Subcutaneous abdominal adipose tissue (tissue), 5 donors: ENCODE data around the gene TENT5C.

Experiments used
- H3K27ac ChIP-seq: one replicate; pipeline ENCODE4 v1.7.0; 2013; ENCODE audit warnings: low read depth, mild to moderate bottlenecking, inconsistent platforms, low read length, moderate library complexity
- H3K27me3 ChIP-seq, 5 donors: one replicate each; pipeline ENCODE4 v1.7.0; 2013; ENCODE audit warnings: low read length in 5 of 5, inconsistent platforms in 1 of 5; ENCODE audit not compliant: control insufficient read depth in 5 of 5, insufficient read depth in 4 of 5
- H3K36me3 ChIP-seq, 5 donors: one replicate each; pipeline ENCODE4 v1.7.0; 2013; ENCODE audit warnings: low read length in 5 of 5; ENCODE audit not compliant: control insufficient read depth in 5 of 5, insufficient read depth in 5 of 5
- H3K4me1 ChIP-seq, 5 donors: one replicate each; pipeline ENCODE4 v1.7.0; 2013; ENCODE audit warnings: low read length in 5 of 5, mild to moderate bottlenecking in 3 of 5, moderate library complexity in 1 of 5; ENCODE audit not compliant: control insufficient read depth in 5 of 5, insufficient read depth in 5 of 5
- H3K4me3 ChIP-seq, 5 donors: one replicate each; pipeline ENCODE4 v1.7.0; 2013; ENCODE audit warnings: low read length in 5 of 5, low read depth in 1 of 5
- H3K9ac ChIP-seq, 5 donors: one replicate each; pipeline ENCODE4 v1.7.0; 2013; ENCODE audit warnings: low read length in 5 of 5, mild to moderate bottlenecking in 4 of 5, moderate library complexity in 3 of 5
- H3K9me3 ChIP-seq, 5 donors: one replicate each; pipeline ENCODE4 v1.7.0; 2013; ENCODE audit warnings: low read length in 5 of 5; ENCODE audit not compliant: control insufficient read depth in 5 of 5
- donor health status: healthy.
- donor health status: healthy.
- donor health status: healthy.
- donor health status: healthy.
- donor health status: healthy.

Gene TENT5C

DNA sequence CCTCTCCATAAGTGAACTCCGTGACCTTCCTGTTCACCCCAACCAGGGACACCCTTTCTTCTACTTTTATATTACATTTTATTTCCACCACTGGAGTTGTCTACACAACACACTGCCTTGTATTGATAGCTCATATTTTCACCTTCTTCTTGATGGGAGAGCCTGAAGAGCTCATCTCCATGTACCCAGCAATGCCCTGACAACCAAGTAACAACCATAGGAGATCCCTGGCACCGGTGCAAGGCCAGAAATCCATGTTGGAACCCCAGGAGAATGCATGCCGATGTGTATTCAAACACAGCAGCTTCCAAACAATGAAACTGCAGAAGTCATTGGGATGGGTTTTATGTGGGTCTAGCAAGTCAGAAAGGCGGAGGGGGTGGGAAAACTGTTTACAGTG is 15.5 kb downstream of the TENT5C start:
- Histone ChIP-seq H3K27me3 (no peaks in the 10 kb centered on the region), H3K4me1 (no peaks in the 10 kb centered on the region), H3K36me3 (peaks cover 0 to 11% (median 3%) of the 10 kb centered on the region in 5 donors), H3K4me3 (no peak overlapping the region), H3K9ac (no peak overlapping the region), H3K27ac (no peak overlapping the region), H3K9me3 (no peaks in the 10 kb centered on the region)

- H3K4me3 ChIP-seq: no peak overlapping the region
- no peaks in the 10 kb centered on the region for H3K9me3 ChIP-seq
- H3K9ac ChIP-seq: no peak overlapping the region
- H3K36me3 ChIP-seq: peaks cover 0 to 11% (median 3%) of the 10 kb centered on the region in 5 donors
- no peaks in the 10 kb centered on the region for H3K4me1 ChIP-seq
- H3K27ac ChIP-seq: no peak overlapping the region
- no peaks in the 10 kb centered on the region for H3K27me3 ChIP-seq
Measured at GRCh38 chr1:117622726-117623125, 16.9 kb downstream of the TENT5C start.

DNA sequence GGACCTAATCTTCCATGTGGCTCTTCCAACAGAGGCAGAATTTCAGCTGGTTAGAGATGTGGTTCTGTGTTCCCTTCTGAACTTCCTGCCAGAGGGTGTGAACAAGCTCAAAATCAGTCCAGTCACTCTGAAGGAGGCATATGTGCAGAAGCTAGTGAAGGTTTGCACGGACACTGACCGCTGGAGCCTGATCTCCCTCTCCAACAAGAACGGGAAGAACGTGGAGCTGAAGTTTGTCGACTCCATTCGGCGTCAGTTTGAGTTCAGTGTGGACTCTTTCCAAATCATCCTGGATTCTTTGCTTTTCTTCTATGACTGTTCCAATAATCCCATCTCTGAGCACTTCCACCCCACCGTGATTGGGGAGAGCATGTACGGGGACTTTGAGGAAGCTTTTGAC is 17.3 kb downstream of the TENT5C start:
- no peak overlapping the region for H3K4me3 ChIP-seq
- H3K4me1 ChIP-seq: no peaks in the 10 kb centered on the region
- H3K27ac ChIP-seq: no peak overlapping the region
- no peak overlapping the region for H3K9ac ChIP-seq
- no peaks in the 10 kb centered on the region for H3K27me3 ChIP-seq
- H3K36me3 ChIP-seq: peaks cover 0 to 11% (median 3%) of the 10 kb centered on the region in 5 donors
- H3K9me3 ChIP-seq: no peaks in the 10 kb centered on the region

DNA sequence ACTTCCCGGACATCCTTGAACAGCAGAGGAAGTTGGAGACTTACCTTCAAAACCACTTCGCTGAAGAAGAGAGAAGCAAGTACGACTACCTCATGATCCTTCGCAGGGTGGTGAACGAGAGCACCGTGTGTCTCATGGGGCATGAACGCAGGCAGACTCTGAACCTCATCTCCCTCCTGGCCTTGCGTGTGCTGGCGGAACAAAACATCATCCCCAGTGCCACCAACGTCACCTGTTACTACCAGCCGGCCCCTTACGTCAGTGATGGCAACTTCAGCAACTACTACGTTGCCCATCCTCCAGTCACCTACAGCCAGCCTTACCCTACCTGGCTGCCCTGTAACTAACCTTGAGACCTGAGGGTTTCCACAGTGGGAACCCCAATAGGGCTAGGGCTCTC is 17.9 kb downstream of the TENT5C start:
- H3K4me3 ChIP-seq: no peak overlapping the region
- H3K4me1 ChIP-seq: no peaks in the 10 kb centered on the region
- no peak overlapping the region for H3K9ac ChIP-seq
- H3K27ac ChIP-seq: no peak overlapping the region
- no peaks in the 10 kb centered on the region for H3K9me3 ChIP-seq
- H3K36me3 ChIP-seq: peaks cover 0 to 11% (median 3%) of the 10 kb centered on the region in 5 donors
- no peaks in the 10 kb centered on the region for H3K27me3 ChIP-seq

GRCh38 chr1:117627546-117628130 is 21.8 kb downstream of the TENT5C start:
- peaks cover 0 to 11% (median 3%) of the 10 kb centered on the region in 5 donors for H3K36me3 ChIP-seq
- H3K27me3 ChIP-seq: no peaks in the 10 kb centered on the region
- no peaks in the 10 kb centered on the region for H3K4me1 ChIP-seq
- no peak overlapping the region for H3K27ac ChIP-seq
- no peaks in the 10 kb centered on the region for H3K9me3 ChIP-seq
- H3K4me3 ChIP-seq: no peak overlapping the region
- no peak overlapping the region for H3K9ac ChIP-seq

- H3K27me3 ChIP-seq: no peaks in the 10 kb centered on the region
- no peaks in the 10 kb centered on the region for H3K9me3 ChIP-seq
- peaks cover 0 to 6% (median 0%) of the 10 kb centered on the region in 5 donors for H3K36me3 ChIP-seq
- peaks cover 0 to 2% (median 0%) of the 10 kb centered on the region in 5 donors for H3K4me1 ChIP-seq
- no peak overlapping the region for H3K27ac ChIP-seq
- no peak overlapping the region for H3K4me3 ChIP-seq
- H3K9ac ChIP-seq: no peak overlapping the region
Measured at GRCh38 chr1:117628343-117628742, 22.5 kb downstream of the TENT5C start.

- no peak overlapping the region for H3K4me3 ChIP-seq
- no peaks in the 10 kb centered on the region for H3K27me3 ChIP-seq
- peaks cover 0 to 7% (median 5%) of the 10 kb centered on the region in 5 donors for H3K4me1 ChIP-seq
- H3K36me3 ChIP-seq: no peaks in the 10 kb centered on the region
- no peak overlapping the region for H3K9ac ChIP-seq
- H3K27ac ChIP-seq: no peak overlapping the region
- no peaks in the 10 kb centered on the region for H3K9me3 ChIP-seq
Measured at GRCh38 chr1:117629625-117630422, 24.0 kb downstream of the TENT5C start.

- Histone ChIP-seq H3K27ac (no peak overlapping the region), H3K9me3 (no peaks in the 10 kb centered on the region), H3K27me3 (no peaks in the 10 kb centered on the region), H3K4me1 (peaks cover 0 to 7% (median 5%) of the 10 kb centered on the region in 5 donors), H3K36me3 (no peaks in the 10 kb centered on the region), H3K4me3 (no peak overlapping the region), H3K9ac (no peak overlapping the region)
Measured at GRCh38 chr1:117630423-117630998, 24.7 kb downstream of the TENT5C start.

- H3K36me3 ChIP-seq: no peaks in the 10 kb centered on the region
- no peak overlapping the region for H3K27ac ChIP-seq
- no peak overlapping the region for H3K4me3 ChIP-seq
- H3K4me1 ChIP-seq: peaks cover 0 to 7% (median 5%) of the 10 kb centered on the region in 5 donors
- no peaks in the 10 kb centered on the region for H3K9me3 ChIP-seq
- H3K27me3 ChIP-seq: no peaks in the 10 kb centered on the region
- H3K9ac ChIP-seq: no peak overlapping the region
Measured at GRCh38 chr1:117631359-117632160, 25.7 kb downstream of the TENT5C start.
